Ovary (tissue), 3 donors: ENCODE data around the gene PRICKLE3.
A peak's percentile ranks its signal among the peaks of the same experiment; 100 is the strongest.

ENCODE experiments used
- EP300 ChIP-seq: sonication (generic); formaldehyde crosslinking; IDR thresholded peaks from one replicate; pipeline ENCODE4 v1.6.1; 2017; ENCODE audit warnings: antibody characterized with exemption
- POLR2A ChIP-seq: fragments of 450-650 bp; IDR thresholded peaks from one replicate; pipeline ENCODE4 v1.6.1; 2017; ENCODE audit warnings: antibody characterized with exemption, mild to moderate bottlenecking, moderate library complexity
- TF ChIP-seq, protein P1 (sequence below), 3 donors: fragments of 450-650 bp in 2 of 3; fragments of 200-600 bp in 1 of 3; IDR thresholded peaks; one replicate each; pipeline versions ENCODE4 v1.5.1 to v1.8.0; 2016 to 2022; ENCODE audit warnings: antibody characterized with exemption in 3 of 3, mild to moderate bottlenecking in 1 of 3
- donor health status: DM: no; HTN: no; CAD: no.

DNA sequence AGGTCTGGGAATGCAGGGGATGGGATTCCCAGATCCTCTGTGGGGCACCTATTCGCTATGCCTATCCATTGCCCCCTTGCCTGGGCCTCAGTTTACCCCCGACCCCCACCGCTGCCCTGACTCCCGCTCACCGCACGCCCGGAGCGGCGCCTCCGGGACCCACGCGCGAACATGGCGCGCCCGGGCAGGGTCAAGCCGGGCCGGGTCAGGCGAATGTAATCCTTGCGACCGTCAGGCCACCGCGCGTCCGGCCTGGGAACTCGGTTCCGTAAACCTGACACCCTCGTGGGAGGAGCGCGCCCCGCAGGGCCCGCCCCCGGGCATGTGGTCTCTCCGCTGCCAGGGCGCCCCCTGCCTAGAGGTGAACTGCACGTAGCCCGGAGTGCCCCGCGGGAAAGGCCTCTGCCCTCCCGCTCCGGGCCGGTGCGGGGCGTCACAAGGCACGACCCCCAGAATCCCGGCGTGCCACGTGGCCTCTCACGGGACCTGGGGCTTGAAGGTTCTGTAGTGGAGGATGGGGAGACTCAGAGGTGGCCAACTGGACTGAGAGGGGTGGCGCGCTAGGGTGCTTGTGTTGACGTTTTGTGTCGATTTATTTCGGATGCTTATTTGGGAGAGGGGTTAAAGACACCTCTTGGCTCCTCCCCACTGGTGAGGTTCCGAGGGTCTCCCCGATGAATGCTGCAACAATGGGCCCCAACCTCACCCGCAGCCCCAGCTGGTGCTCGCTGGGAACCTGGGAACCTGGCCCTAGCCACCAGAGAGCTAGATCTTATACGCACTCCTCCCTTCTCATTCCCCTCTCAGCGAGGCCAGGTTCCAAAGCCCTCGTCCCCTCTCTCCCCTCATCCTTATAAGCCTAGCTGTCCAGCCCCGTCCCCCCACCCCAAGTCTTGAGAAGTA lies at the start of gene PRICKLE3:
- TF ChIP-seq, protein P1, sequence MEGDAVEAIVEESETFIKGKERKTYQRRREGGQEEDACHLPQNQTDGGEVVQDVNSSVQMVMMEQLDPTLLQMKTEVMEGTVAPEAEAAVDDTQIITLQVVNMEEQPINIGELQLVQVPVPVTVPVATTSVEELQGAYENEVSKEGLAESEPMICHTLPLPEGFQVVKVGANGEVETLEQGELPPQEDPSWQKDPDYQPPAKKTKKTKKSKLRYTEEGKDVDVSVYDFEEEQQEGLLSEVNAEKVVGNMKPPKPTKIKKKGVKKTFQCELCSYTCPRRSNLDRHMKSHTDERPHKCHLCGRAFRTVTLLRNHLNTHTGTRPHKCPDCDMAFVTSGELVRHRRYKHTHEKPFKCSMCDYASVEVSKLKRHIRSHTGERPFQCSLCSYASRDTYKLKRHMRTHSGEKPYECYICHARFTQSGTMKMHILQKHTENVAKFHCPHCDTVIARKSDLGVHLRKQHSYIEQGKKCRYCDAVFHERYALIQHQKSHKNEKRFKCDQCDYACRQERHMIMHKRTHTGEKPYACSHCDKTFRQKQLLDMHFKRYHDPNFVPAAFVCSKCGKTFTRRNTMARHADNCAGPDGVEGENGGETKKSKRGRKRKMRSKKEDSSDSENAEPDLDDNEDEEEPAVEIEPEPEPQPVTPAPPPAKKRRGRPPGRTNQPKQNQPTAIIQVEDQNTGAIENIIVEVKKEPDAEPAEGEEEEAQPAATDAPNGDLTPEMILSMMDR (IDR thresholded peaks at IDR 0.05) = peak in 2 of 3 donors; percentile 9 to 28
- peak; percentile 37 for TF ChIP-seq POLR2A
- no peak for TF ChIP-seq EP300
